HL-60 (cell line): Measurements from ENCODE around the gene GGT7.
"Not testable (repeated sequence)": the region's sequence is repeated elsewhere in the genome, so short reads cannot be mapped to it uniquely, and the experiment has no call there.

Experiments
- DNase-seq, 2 experiments: peaks; one replicate each; pipeline ENCODE4 v3.0.0-alpha.2; 2010 to 2020; ENCODE audit warnings: low read depth in 1 of 2, low spot score in 1 of 2
- H3K27ac ChIP-seq: fragments of 250-450 bp; sonication (Bioruptor Pico); replicated peaks from 2 replicates; pipeline ENCODE4 v1.5.1; 2020; ENCODE audit warnings: mild to moderate bottlenecking, moderate library complexity
- H3K27me3 ChIP-seq: fragments of 250-450 bp; sonication (Bioruptor Pico); 2 replicates; pipeline ENCODE4 v1.5.1; 2021; ENCODE audit warnings: mild to moderate bottlenecking, moderate library complexity; ENCODE audit not compliant: insufficient read depth, poor library complexity, severe bottlenecking
- H3K4me3 ChIP-seq: replicated peaks from 2 replicates; pipeline ENCODE4 v1.5.1; 2011; ENCODE audit warnings: mild to moderate bottlenecking, control low read depth, low read length; ENCODE audit not compliant: insufficient read depth
- GABPA ChIP-seq: IDR thresholded peaks from 2 replicates; pipeline ENCODE4 v1.6.1; 2012; ENCODE audit warnings: low read depth
- POLR2AphosphoS5 ChIP-seq: IDR thresholded peaks from 2 replicates; pipeline ENCODE4 v1.6.1; 2012; ENCODE audit warnings: low read depth
- SPI1 ChIP-seq: IDR thresholded peaks from 2 replicates; pipeline ENCODE4 v1.6.1; 2012; ENCODE audit warnings: low read depth, mild to moderate bottlenecking, borderline replicate concordance
- TF ChIP-seq, protein P1 (sequence below): IDR thresholded peaks from 2 replicates; pipeline ENCODE4 v1.6.1; 2012; ENCODE audit warnings: low read depth; ENCODE audit not compliant: insufficient replicate concordance
- TF ChIP-seq, protein P2 (sequence below): IDR thresholded peaks from one replicate; pipeline ENCODE4 v1.5.1; 2011; ENCODE audit warnings: low read length, control low read depth, inconsistent platforms; ENCODE audit not compliant: insufficient read depth

GGT7 gene

DNA sequence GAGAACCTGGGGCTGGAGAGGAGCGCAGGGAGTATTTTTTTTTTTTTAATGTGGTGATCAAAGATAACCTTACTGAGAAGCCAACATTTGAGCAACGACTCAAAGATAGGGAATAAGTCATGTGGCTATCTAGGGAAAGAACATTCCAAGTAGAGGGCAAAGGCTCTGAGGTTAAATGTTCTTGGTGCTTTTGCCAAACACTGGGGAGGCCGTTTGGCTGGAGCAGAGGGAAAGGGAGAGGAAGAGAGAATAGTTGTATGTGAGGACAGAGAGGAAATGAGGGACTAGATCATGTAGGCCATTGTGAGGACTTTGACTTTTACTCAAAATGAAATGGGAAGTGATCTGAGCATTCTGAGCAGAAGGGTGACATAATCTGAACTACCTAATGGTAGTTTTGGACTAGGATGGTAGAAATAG, 31.6 kb upstream of the GGT7 start:
- H3K27me3 ChIP-seq: no peaks in the 10 kb centered on the region
- peak; percentile 17; the same call in 1 of the 2 replicates for TF ChIP-seq SPI1
- TF ChIP-seq POLR2AphosphoS5: no peak
- H3K4me3 ChIP-seq: no peak overlapping the region
- DNase-seq: no peak
- no peak overlapping the region for H3K27ac ChIP-seq

DNA sequence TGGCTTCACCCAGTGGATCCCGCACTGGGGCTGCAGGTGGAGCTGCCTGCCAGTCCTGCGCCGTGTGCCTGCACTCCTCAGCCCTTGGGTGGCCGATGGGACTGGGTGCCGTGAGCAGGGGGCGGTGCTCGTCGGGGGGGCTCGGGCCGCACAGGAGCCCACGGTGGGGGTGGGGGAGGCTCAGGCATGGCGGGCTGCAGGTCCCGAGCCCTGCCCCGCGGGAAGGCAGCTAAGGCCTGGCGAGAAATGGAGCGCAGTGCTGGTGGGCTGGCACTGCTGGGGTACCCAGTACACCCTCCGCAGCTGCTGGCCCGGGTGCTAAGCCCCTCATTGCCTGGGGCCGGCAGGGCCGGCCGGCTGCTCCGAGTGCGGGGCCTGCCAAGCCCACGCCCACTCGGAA, 26.1 kb upstream of the GGT7 start:
- not testable (repeated sequence) for H3K4me3 ChIP-seq, H3K27me3 ChIP-seq, H3K27ac ChIP-seq, DNase-seq

DNA sequence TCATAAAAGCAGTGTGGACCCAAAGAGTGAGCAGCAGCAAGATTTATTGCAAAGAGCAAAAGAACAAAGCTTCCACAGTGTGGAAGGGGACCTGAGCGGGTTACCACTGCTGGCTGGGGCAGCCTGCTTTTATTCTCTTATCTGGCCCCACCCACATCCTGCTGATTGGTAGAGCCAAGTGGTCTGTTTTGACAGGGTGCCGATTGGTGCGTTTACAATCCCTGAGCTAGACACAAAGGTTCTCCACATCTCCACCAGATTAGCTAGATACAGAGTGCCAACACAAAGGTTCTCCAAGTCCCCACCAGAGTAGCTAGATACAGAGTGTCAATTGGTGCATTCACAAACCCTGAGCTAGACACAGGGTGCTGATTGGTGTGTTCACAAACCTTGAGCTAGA, 25.5 kb upstream of the GGT7 start:
- H3K4me3 ChIP-seq, DNase-seq, H3K27me3 ChIP-seq, H3K27ac ChIP-seq: not testable (repeated sequence)

DNA sequence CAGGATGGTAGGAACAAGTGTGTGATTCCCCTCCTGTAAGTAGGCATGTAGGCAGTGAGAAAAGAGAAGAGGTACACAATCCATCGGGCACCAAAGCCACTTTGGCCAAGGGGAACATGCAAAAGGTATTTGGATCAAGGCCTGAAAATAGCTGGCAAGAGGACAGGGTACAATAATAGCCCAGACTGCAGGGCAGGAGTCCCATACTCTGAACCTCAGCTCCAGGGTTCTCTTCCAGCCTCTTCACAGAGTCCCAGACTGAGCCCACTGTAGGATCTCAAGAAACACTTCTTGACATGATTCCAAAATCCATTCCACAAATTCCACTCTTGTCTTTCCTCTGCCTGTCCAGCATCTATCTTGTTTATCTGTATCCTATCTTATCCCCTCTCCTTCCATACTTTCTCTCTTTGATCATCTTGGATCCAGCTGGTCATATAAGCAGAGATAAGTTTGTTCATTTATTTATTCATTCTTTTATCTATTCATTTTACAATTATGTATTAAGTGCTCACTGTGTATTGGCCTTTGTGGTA, 23.5 kb upstream of the GGT7 start:
- no peaks in the 10 kb centered on the region for H3K27me3 ChIP-seq
- no peak for DNase-seq
- H3K4me3 ChIP-seq: no peak overlapping the region
- H3K27ac ChIP-seq: no peak overlapping the region
- TF ChIP-seq GABPA: no peak
- TF ChIP-seq, protein P1, sequence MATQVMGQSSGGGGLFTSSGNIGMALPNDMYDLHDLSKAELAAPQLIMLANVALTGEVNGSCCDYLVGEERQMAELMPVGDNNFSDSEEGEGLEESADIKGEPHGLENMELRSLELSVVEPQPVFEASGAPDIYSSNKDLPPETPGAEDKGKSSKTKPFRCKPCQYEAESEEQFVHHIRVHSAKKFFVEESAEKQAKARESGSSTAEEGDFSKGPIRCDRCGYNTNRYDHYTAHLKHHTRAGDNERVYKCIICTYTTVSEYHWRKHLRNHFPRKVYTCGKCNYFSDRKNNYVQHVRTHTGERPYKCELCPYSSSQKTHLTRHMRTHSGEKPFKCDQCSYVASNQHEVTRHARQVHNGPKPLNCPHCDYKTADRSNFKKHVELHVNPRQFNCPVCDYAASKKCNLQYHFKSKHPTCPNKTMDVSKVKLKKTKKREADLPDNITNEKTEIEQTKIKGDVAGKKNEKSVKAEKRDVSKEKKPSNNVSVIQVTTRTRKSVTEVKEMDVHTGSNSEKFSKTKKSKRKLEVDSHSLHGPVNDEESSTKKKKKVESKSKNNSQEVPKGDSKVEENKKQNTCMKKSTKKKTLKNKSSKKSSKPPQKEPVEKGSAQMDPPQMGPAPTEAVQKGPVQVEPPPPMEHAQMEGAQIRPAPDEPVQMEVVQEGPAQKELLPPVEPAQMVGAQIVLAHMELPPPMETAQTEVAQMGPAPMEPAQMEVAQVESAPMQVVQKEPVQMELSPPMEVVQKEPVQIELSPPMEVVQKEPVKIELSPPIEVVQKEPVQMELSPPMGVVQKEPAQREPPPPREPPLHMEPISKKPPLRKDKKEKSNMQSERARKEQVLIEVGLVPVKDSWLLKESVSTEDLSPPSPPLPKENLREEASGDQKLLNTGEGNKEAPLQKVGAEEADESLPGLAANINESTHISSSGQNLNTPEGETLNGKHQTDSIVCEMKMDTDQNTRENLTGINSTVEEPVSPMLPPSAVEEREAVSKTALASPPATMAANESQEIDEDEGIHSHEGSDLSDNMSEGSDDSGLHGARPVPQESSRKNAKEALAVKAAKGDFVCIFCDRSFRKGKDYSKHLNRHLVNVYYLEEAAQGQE: no peak
- TF ChIP-seq, protein P2, sequence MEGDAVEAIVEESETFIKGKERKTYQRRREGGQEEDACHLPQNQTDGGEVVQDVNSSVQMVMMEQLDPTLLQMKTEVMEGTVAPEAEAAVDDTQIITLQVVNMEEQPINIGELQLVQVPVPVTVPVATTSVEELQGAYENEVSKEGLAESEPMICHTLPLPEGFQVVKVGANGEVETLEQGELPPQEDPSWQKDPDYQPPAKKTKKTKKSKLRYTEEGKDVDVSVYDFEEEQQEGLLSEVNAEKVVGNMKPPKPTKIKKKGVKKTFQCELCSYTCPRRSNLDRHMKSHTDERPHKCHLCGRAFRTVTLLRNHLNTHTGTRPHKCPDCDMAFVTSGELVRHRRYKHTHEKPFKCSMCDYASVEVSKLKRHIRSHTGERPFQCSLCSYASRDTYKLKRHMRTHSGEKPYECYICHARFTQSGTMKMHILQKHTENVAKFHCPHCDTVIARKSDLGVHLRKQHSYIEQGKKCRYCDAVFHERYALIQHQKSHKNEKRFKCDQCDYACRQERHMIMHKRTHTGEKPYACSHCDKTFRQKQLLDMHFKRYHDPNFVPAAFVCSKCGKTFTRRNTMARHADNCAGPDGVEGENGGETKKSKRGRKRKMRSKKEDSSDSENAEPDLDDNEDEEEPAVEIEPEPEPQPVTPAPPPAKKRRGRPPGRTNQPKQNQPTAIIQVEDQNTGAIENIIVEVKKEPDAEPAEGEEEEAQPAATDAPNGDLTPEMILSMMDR: no peak
- TF ChIP-seq SPI1: no peak
- TF ChIP-seq POLR2AphosphoS5: no peak

DNA sequence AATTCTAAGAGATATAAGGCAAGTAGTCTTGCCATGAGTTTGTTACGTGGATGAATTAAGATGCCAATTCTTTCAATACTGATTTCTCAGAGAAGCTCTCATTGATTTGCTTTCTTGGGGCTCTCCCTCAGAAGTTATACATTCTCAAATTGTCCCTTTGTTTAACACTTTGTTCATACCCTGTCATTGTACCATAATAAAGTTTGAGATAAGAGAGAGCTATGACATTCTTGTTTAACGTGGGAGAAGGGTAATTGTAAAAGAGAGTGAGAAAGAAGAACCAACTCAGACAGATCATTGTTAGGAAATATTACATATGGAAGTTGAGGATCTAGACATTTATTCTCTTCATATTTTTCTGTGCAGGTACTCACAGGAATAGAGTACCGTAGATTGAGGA, 22.8 kb upstream of the GGT7 start:
- DNase-seq: no peak
- Histone ChIP-seq H3K27ac (no peak overlapping the region), H3K4me3 (no peak overlapping the region), H3K27me3 (no peaks in the 10 kb centered on the region)
- TF ChIP-seq GABPA: no peak
- TF ChIP-seq POLR2AphosphoS5: no peak
- TF ChIP-seq SPI1: no peak
- TF ChIP-seq, protein P1: no peak
- TF ChIP-seq, protein P2: no peak
